ENCODE data around the gene RALGAPA1.
"Not testable (repeated sequence)": the region's sequence is repeated elsewhere in the genome, so short reads cannot be mapped to it uniquely, and the experiment has no call there.

Gene RALGAPA1

GRCh38 chr14:35821564-35822411 lies 12.7 kb upstream of the RALGAPA1 start:
- DNase-seq, result no peak

- no peak for DNase-seq
Measured at GRCh38 chr14:35819591-35820540, 10.8 kb upstream of the RALGAPA1 start.

- DNase-seq, result no peak
Measured at GRCh38 chr14:35818346-35819115, 9.4 kb upstream of the RALGAPA1 start.

GRCh38 chr14:35814371-35815005 lies 5.4 kb upstream of the RALGAPA1 start:
- peak; percentile 22 for DNase-seq

DNA sequence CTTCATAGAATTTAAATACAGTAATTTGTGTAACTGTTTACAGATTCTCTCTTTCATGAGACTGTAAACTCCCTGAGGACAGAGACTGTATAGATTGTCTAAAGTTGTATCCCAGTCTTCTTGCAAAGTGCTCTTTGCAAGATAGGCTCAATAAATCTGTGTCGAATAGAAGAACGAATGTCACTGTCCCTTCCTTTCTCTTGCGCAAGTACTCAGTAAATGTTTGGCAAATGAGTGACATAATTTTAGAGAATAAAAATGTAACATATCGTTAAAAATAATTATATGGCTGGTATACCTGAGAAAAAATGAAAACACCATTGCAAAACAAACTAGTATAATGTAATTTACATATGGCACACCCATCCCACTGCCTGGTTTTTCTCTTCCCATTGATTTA lies 1.9 kb upstream of the RALGAPA1 start:
- no peak for DNase-seq

DNA sequence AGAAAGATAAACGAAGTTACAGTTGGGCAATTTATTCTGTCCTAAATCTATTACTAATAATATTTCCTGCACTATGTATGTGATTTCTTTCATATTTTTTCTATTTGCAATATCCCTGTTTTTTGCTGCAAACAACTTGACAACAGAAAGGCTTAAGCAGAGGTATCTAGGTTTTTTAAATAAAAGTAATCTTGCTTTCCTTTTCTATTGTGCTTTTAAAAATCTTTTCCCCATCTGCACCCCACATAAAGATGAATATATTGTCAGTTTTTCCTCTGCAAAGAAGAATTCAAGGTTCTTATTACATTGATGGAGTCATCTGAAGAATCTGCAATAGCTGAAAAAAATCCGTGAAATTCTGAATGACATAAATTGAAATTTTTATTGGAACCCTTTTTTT lies 502 bp upstream of the RALGAPA1 start:
- no peak for DNase-seq

DNA sequence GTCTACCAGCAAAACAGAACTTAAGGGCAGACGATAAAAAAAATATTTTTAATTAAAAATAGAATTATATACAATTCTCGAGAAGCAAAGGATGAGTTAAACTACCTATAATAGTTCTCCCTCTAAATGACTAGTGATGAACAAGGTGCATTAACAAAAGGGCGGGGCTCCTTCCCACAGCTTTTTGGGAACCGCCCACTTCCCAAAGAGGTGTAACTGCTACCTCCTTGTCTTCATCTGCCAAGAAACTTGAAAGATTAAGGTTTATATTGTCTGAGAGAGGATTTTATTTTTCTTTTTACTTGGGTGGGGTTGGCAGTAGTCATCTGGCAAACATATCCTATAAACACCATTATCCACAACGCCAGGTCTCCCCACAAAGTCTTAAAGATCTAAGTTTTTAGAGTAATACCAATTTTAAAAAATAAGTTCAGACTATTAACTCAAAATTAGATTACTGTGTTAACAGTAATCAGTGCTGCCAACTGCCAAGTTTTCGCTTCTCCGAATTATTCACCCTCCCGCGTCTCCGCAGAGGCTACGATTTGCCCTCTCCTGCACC lies 938 bp downstream of the RALGAPA1 start:
- DNase-seq, result no peak

GRCh38 chr14:35807131-35807961 lies 1.7 kb downstream of the RALGAPA1 start:
- no peak for DNase-seq

DNA sequence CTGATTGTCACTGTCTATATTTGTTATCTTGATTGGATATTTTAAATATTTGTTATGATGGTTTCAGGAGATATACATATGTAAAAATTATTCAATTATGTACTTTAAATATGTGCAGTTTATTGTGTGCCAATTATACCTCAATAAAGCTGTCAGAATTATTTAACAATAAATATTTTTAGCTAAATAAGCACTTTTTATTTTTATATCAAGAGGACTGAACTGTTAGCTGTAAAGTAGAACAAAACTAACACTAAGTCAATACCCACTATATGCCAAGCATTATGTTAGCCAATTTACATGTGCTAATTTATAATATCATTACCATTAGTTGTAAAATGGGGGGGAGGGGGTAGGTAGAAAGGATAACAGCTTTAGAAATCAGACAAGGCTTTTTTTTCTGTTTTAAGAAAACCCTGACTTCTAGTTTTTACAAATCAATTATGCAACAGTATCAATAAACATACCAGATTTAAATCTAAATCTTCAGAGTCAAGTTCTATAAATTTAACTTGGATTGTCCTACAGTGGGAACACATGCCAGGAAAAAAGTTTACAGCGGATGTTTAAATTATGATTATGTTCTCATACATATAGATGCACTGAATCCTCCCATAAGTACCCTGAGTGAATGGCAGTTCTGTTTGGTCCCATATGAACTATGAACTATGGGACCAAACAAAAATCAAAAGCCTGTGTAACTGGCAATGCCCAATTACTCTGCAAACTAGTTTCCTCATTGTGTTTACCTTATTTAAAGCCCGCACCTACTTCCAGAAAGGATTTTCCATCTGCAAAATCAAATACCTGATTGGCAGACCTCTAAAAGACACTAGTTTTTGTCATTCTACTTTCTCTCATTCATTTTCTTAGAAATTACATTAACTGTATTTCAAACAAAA lies 2.8 kb downstream of the RALGAPA1 start:
- DNase-seq, result no peak

DNA sequence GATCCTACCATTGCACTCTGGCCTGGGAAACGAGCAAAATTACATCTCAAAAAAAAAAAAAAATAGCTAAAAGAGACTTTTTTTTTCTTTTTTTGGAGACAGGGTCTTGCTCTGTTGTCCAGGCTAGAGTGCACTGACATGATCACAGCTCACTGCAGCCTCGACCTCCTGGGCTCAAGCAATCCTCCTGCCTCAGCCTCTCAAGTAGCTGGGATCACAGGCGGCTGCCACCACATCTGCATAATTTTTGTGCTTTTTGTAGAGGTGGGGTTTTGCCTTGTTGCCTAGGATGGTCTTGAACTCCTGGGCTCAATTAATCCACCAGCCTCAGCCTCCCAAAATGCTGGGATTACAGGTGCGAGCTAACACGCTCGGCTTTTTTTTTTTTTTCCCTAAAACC lies 11.3 kb downstream of the RALGAPA1 start:
- no peak for DNase-seq

DNA sequence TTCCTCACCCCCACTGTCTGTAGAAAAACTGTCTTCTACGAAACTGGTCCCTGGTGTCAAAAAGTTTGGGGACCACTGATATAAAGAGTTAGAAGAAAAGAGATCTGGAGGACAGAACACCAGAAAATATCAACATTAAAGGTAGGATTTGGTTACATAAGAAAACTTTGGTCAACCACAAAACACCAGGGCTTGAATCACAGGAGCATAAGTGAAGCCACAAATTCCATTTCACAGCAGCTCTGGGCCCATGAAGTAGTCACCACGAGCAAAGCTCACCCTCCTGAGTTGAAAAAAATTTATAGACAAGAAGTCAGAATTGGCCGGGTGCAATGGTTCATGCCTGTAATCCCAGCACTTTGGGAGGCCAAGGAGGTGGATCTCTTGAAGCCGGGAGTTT lies 19.4 kb downstream of the RALGAPA1 start:
- no peak for DNase-seq

DNA sequence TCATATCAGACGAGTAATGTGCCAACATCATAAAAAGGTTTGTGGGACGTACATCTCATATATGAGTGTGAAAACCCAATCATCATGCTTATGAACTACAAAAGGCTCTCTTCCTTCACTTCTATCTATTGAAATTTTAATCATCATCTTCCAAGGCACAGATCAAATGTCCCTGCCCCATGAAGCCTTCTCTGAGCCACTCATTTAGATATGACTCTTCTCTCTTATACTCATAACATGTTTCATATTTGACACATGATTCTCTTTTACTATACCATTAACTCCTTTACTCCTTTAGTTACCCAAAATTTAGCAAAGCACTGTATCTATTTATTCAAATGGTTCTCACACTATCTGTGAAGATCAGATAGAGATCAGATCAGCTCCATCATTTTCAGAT lies 22.2 kb downstream of the RALGAPA1 start:
- no peak for DNase-seq

DNA sequence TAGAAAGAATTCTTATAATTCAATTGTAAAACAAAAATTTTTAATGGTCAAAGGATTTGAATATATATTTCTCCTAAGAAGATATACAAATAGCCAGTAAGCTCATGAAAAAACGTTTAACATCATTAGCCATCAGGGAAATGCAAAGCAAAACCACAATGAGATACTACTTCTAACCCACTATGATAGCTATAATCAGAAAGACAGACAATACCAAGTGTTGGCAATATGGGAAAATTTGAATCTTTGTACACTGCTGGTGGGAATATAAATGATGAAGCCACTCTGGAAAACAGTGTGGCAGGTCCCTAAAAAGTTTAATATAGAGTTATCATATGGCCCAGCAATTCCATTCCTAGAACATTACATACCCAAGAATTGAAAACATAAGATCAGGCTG lies 25.4 kb downstream of the RALGAPA1 start:
- DNase-seq, result no peak

GRCh38 chr14:35779368-35779767 lies 29.7 kb downstream of the RALGAPA1 start:
- no peak for DNase-seq

GRCh38 chr14:35777550-35777949 lies 31.5 kb downstream of the RALGAPA1 start:
- not testable (repeated sequence) for DNase-seq

- DNase-seq, result no peak
Measured at GRCh38 chr14:35776823-35777222, 32.3 kb downstream of the RALGAPA1 start.

- not testable (repeated sequence) for DNase-seq
Measured at GRCh38 chr14:35776085-35776484, 33.0 kb downstream of the RALGAPA1 start.

DNA sequence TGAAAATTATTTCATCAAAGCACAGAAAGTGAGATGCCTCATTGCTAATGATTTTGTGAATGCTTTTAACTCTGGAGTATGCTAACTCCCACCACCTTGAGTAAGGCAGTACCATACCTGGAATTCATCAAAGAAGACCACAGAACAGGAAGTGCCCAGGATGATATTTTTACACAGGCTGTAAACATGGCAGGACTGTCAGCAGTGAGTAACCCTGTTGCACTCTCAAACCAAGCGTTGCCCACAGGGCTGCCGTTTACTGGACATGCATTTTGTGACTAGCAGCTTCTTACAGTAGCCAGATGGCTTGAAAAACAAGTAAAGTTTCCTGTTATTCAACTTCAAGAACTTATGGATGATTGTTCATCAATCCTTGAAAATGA lies 42.4 kb downstream of the RALGAPA1 start:
- no peak for DNase-seq

GRCh38 chr14:35766036-35766699 lies 42.9 kb downstream of the RALGAPA1 start:
- DNase-seq, result no peak

GRCh38 chr14:35761922-35762321 lies 47.2 kb downstream of the RALGAPA1 start:
- no peak for DNase-seq
